Right lobe of liver (tissue), 6 donors: ENCODE results near the gene NBAS. TPM values are rescaled to one million over a fixed set of nuclear protein-coding genes. Genes with fewer than 3 reads are reported as not detected.

Source experiments
- ATAC-seq, 4 donors: fragments of 200-7000 bp; cut with Tn5 transposase; one replicate each; pipeline ENCODE4 v1.9.1; 2020; ENCODE audit warnings: mild to moderate bottlenecking in 4 of 4, moderate library complexity in 4 of 4
- DNase-seq, 3 donors: peaks; one replicate each; pipeline ENCODE4 v3.0.0-alpha.2; 2020
- H3K27ac ChIP-seq, 3 donors: fragments of 200-600 bp; one replicate each; pipeline ENCODE4 v1.8.0; 2022
- H3K27me3 ChIP-seq, 2 donors: fragments of 200-600 bp; one replicate each; pipeline ENCODE4 v1.8.0; 2022
- H3K36me3 ChIP-seq, 4 donors: fragments of 200-600 bp; sonication (generic) in 1 of 4; one replicate each; pipeline versions ENCODE4 v1.5.1 to v1.8.0; 2017 to 2022; ENCODE audit warnings: control low read depth in 1 of 4
- H3K4me1 ChIP-seq, 4 donors: fragments of 200-600 bp; sonication (generic) in 1 of 4; one replicate each; pipeline versions ENCODE4 v1.5.1 to v1.8.0; 2017 to 2022; ENCODE audit warnings: control low read depth in 1 of 4
- H3K4me3 ChIP-seq, 3 donors: fragments of 200-600 bp; one replicate each; pipeline ENCODE4 v1.8.0; 2022
- H3K9me3 ChIP-seq, 4 donors: fragments of 200-600 bp; sonication (generic) in 1 of 4; one replicate each; pipeline versions ENCODE4 v1.5.1 to v1.8.0; 2017 to 2022; ENCODE audit warnings: control low read depth in 1 of 4
- POLR2A ChIP-seq: fragments of 450-650 bp; IDR thresholded peaks from one replicate; pipeline ENCODE4 v1.6.1; 2017; ENCODE audit warnings: antibody characterized with exemption, mild to moderate bottlenecking
- WGBS: methylation state at CpG from one replicate; pipeline ENCODE4 v1.1.6; 2018; ENCODE audit warnings: low coverage, low lambda C conversion rate; ENCODE audit not compliant: insufficient coverage; ENCODE audit errors: missing lambda C conversion rate; 5-methylcytosine and 5-hydroxymethylcytosine counted together
- intact Hi-C, 2 donors: fragments of 100-400 bp; cut with DNase I; formaldehyde crosslinking; loops; one replicate each; pipeline versions ENCODE4 v1.11.2 to v1.14.1; 2022
- total RNA-seq, 6 experiments: library from RNA; depleted of rRNA in 2 of 6; stranded (reverse); fragments of >200 nt in 2 of 6; fragmentation: NEBNext Ultra II Directional in 3 of 6; extraction: Animal tissue kit (Norgen Biotek cat#: 25700) in 3 of 6; gene quantifications; one replicate each; pipeline versions ENCODE4 v1.1.0 to v1.2.4, GENCODE V29; 2016 to 2023
- TF ChIP-seq, protein P1 (sequence below), 4 donors: fragments of 200-600 bp in 3 of 4; fragments of 450-650 bp in 1 of 4; IDR thresholded peaks; one replicate each; pipeline versions ENCODE4 v1.5.1 to v1.8.0; 2016 to 2022; ENCODE audit warnings: antibody characterized with exemption in 4 of 4, mild to moderate bottlenecking in 2 of 4
- donor health status: DM: no; HTN: yes; CAD: no.
- donor health status: DM: no; HTN: no; CAD: no.
- donor health status: DM: no; HTN: no; CAD: no.
- donor health status: DM: no; HTN: yes; CAD: no.
- donor health status: DM: no; HTN: yes; CAD: no.

Gene NBAS
- total RNA-seq, 6 experiments from 2014 or later: 16.1 to 21.8 (median 18.5) TPM

DNA sequence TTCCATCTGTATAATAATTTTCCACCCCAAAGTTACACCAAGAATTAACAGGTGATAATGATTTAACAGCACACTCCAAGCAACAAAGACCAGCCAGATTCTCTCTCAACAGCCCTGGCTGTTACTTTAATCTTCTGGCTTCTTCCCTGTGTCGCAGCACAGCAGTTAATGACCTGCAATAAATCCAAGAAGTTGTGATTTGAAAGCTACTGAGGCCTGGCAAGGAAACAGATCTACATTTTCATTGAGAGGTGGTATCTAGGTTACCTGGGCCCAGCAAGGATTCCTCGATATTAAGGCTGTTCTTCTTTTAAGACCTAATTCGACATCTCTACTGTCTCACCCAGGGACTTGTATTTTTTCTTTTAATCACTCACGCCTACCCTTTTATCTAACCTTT lies 433.8 kb downstream of the NBAS start:
- Histone ChIP-seq H3K27ac (no peak overlapping the region), H3K27me3 (no peaks in the 10 kb centered on the region), H3K4me3 (no peak overlapping the region), H3K36me3 (no peaks in the 10 kb centered on the region), H3K9me3 (no peaks in the 10 kb centered on the region), H3K4me1 (no peaks in the 10 kb centered on the region)
- no peak for TF ChIP-seq POLR2A
- TF ChIP-seq, protein P1, sequence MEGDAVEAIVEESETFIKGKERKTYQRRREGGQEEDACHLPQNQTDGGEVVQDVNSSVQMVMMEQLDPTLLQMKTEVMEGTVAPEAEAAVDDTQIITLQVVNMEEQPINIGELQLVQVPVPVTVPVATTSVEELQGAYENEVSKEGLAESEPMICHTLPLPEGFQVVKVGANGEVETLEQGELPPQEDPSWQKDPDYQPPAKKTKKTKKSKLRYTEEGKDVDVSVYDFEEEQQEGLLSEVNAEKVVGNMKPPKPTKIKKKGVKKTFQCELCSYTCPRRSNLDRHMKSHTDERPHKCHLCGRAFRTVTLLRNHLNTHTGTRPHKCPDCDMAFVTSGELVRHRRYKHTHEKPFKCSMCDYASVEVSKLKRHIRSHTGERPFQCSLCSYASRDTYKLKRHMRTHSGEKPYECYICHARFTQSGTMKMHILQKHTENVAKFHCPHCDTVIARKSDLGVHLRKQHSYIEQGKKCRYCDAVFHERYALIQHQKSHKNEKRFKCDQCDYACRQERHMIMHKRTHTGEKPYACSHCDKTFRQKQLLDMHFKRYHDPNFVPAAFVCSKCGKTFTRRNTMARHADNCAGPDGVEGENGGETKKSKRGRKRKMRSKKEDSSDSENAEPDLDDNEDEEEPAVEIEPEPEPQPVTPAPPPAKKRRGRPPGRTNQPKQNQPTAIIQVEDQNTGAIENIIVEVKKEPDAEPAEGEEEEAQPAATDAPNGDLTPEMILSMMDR (IDR thresholded peaks at IDR 0.05): no peak
- intact Hi-C loops: no loop called here
- DNase-seq (no peak), ATAC-seq (no peak)
- 53% methylated on average over 4 of the region's 4 CpGs for WGBS

DNA sequence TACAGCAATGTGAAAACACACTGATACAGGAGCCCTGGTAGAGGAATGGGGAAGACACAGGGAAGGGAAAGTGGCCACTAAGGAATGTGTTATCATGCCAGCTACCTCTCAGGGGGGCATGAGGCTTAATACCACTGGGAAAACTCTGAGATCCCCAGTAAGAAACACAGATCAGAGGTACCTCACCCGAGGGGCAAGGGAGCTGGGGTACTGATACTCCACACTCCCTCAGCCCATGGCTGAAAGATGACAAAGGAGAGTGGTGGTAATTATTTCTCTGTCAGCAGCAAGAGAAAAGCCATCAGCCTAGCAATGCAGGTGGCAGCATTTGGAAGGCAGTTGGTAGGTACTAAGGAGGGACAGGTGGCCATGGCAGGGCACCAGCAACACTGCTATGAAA lies 434.8 kb downstream of the NBAS start:
- Histone ChIP-seq H3K4me1 (no peaks in the 10 kb centered on the region), H3K27ac (no peak overlapping the region), H3K9me3 (no peaks in the 10 kb centered on the region), H3K36me3 (no peaks in the 10 kb centered on the region), H3K27me3 (no peaks in the 10 kb centered on the region), H3K4me3 (no peak overlapping the region)
- DNase-seq: no peak
- no peak for TF ChIP-seq POLR2A
- TF ChIP-seq, protein P1 (IDR thresholded peaks at IDR 0.05): no peak
- no CpG with 5 or more reads among the region's 1 CpG for WGBS
- no peak for ATAC-seq
- intact Hi-C loops: no loop called here

DNA sequence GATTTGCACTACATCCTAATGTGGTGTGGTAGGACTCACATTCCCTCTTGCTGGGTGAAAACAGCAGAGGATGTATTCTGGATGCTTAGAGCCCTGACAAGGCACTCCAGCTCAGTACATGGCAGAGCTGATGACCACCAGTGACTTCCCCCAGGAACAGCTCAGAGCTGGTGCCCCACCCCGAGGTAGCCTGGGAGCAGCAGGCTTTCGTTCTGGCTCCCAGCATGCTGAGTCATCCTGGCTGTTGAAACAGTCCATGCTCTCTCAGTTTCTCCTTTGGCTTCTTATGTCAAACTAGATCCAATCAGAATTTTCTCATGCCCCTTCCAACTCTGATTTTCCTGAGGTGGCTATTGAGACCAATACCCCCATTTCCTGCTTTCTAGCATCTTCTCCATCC lies 438.2 kb downstream of the NBAS start:
- H3K4me3 ChIP-seq: no peak overlapping the region
- WGBS: 20% methylated on average over 1 of the region's 2 CpGs
- ATAC-seq (no peak), DNase-seq (no peak)
- H3K36me3 ChIP-seq: no peaks in the 10 kb centered on the region
- TF ChIP-seq, protein P1 (IDR thresholded peaks at IDR 0.05): no peak
- no peak for TF ChIP-seq POLR2A
- H3K9me3 ChIP-seq: no peaks in the 10 kb centered on the region
- no peaks in the 10 kb centered on the region for H3K4me1 ChIP-seq
- intact Hi-C loops: no loop called here
- no peaks in the 10 kb centered on the region for H3K27me3 ChIP-seq
- no peak overlapping the region for H3K27ac ChIP-seq

DNA sequence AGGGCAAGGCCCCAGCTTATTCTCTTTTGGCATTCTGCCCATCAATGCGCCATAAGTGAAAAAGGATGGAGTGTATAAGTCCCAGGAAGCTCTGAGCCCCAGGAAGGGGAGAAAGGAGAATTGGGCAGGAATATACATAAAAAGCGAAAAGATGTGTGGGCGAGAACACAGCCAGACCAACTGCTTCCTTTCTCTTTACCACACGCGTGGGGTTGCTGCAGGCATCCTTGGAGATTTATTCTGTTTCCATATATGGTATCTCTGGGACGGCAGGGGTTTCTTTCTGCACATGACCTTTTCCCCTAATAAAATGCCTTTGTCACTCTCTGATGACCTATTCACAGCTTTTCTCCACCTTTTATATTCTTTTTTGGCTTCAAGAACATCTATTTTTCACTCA lies 440.5 kb downstream of the NBAS start:
- intact Hi-C loops: no loop called here
- Histone ChIP-seq H3K27ac (no peak overlapping the region), H3K4me1 (no peaks in the 10 kb centered on the region), H3K9me3 (no peaks in the 10 kb centered on the region), H3K4me3 (no peak overlapping the region), H3K27me3 (no peaks in the 10 kb centered on the region), H3K36me3 (no peaks in the 10 kb centered on the region)
- DNase-seq: no peak
- 70% methylated on average over 6 of the region's 6 CpGs for WGBS
- no peak for TF ChIP-seq POLR2A
- TF ChIP-seq, protein P1 (IDR thresholded peaks at IDR 0.05): no peak
- no peak for ATAC-seq

DNA sequence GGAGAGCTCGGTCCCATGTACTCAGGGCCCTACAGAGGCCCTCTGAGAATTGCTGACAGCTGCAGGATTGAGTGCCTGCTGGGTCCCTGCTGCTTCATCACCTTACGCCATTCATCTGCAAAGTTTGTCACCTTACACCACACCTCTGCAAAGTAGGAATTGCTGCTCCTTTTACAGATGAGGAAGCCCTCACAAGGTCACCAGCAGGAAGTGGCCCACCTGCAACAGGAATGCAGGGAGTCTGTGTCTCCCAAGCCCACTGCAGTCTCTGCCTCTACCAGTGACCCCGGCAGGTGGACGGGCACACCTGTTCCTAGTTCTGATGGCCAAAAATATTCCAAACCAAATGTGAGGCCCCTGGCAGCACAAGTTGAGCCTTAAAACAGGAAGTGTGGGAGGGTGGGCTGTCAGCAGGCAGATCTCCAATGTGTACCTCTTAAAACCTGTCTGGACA lies 441.4 kb downstream of the NBAS start:
- TF ChIP-seq, protein P1 (IDR thresholded peaks at IDR 0.05): no peak
- no peak for TF ChIP-seq POLR2A
- 54% methylated on average over 3 of the region's 4 CpGs for WGBS
- Histone ChIP-seq H3K4me1 (no peaks in the 10 kb centered on the region), H3K27ac (no peak overlapping the region), H3K9me3 (no peaks in the 10 kb centered on the region), H3K27me3 (no peaks in the 10 kb centered on the region), H3K36me3 (no peaks in the 10 kb centered on the region), H3K4me3 (no peak overlapping the region)
- ATAC-seq: no peak
- DNase-seq: no peak
- intact Hi-C loops: no loop called here
